Esophagus (tissue), 2 donors: ENCODE data around the gene RBMS3. TPM values are rescaled to one million over a fixed set of nuclear protein-coding genes. Genes with fewer than 3 reads are reported as not detected.
"Not testable (repeated sequence)": the region's sequence is repeated elsewhere in the genome, so short reads cannot be mapped to it uniquely, and the experiment has no call there.

ENCODE experiments used
- H3K27ac ChIP-seq, 2 donors: one replicate each; pipeline ENCODE4 v1.5.1; 2013; ENCODE audit warnings: low read depth in 2 of 2, mild to moderate bottlenecking in 2 of 2, inconsistent platforms in 1 of 2, low read length in 1 of 2, moderate library complexity in 1 of 2
- H3K27me3 ChIP-seq, 2 donors: one replicate each; pipeline ENCODE4 v1.6.1; 2013; ENCODE audit warnings: low read length in 2 of 2, control low read depth in 1 of 2, mild to moderate bottlenecking in 1 of 2; ENCODE audit not compliant: insufficient read depth in 2 of 2, control insufficient read depth in 1 of 2
- H3K36me3 ChIP-seq, 2 donors: one replicate each; pipeline ENCODE4 v1.6.1; 2013; ENCODE audit warnings: low read length in 1 of 2; ENCODE audit not compliant: control insufficient read depth in 2 of 2, insufficient read depth in 2 of 2
- H3K4me1 ChIP-seq, 2 donors: one replicate each; pipeline ENCODE4 v1.6.1; 2013; ENCODE audit warnings: low read length in 1 of 2; ENCODE audit not compliant: control insufficient read depth in 2 of 2, insufficient read depth in 2 of 2
- H3K4me3 ChIP-seq, 2 donors: one replicate each; pipeline ENCODE4 v1.5.1; 2013; ENCODE audit warnings: low read length in 2 of 2, mild to moderate bottlenecking in 2 of 2, low read depth in 1 of 2, moderate library complexity in 1 of 2
- H3K9me3 ChIP-seq, 2 donors: one replicate each; pipeline ENCODE4 v1.6.1; 2013; ENCODE audit warnings: mild to moderate bottlenecking in 2 of 2, low read depth in 1 of 2, low read length in 1 of 2, moderate library complexity in 1 of 2; ENCODE audit not compliant: control insufficient read depth in 2 of 2, insufficient read depth in 1 of 2
- WGBS, 2 donors: extraction: QIAGEN DNeasy Blood & Tissue Kit; methylation state at CpG; one replicate each; pipeline ENCODE4 v1.1.7; 2013; 5-methylcytosine and 5-hydroxymethylcytosine counted together
- polyA plus RNA-seq, 2 donors: library from polyadenylated mRNA; stranded (reverse); fragments of 200-250 nt; gene quantifications; one replicate each; pipeline ENCODE4 v1.2.3, GENCODE V29; 2013
- donor health status: healthy with polysubstance abuse.
- donor health status: Bipolar disorder and iron deficiency.

RBMS3 gene
- polyA plus RNA-seq, 2 donors, result 1.1 to 1.7 TPM

DNA sequence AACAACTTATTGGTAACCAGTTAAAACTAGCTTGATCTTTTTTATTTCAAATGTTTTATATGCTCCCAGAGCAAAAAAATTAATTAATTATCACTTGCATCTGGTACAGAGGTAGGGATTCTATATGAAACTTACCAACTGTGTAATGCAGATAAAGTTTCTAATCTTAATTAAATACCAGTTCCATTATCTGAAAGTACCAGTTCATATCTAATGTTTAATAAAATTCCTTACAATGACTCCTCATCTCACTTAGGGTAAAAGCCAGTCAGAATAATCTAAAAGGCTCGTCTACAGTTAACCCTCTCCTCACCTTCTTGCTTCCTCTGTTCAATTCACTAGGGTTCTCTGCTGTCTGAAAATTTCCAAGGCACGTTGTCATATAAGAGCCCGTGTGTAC is 384.8 kb downstream of the RBMS3 start:
- Histone ChIP-seq H3K36me3 (no peaks in the 10 kb centered on the region), H3K27me3 (no peaks in the 10 kb centered on the region), H3K27ac (no peak overlapping the region), H3K9me3 (no peaks in the 10 kb centered on the region), H3K4me1 (no peaks in the 10 kb centered on the region), H3K4me3 (no peak overlapping the region)
- WGBS, 2 donors, result 64 to 66% methylated on average over 3 of the region's 3 CpGs

GRCh38 chr3:29668233-29668632 is 387.4 kb downstream of the RBMS3 start:
- Histone ChIP-seq H3K27ac (no peak overlapping the region), H3K27me3 (no peaks in the 10 kb centered on the region), H3K9me3 (no peaks in the 10 kb centered on the region), H3K4me1 (no peaks in the 10 kb centered on the region), H3K4me3 (no peak overlapping the region), H3K36me3 (no peaks in the 10 kb centered on the region)
- 62 to 67% methylated on average over 2 of the region's 2 CpGs for WGBS, 2 donors

- H3K27ac ChIP-seq, result no peak overlapping the region
- no peaks in the 10 kb centered on the region for H3K27me3 ChIP-seq
- WGBS, 2 donors, result 74 to 83% methylated on average over 2 of the region's 2 CpGs
- H3K36me3 ChIP-seq, result no peaks in the 10 kb centered on the region
- no peak overlapping the region for H3K4me3 ChIP-seq
- no peaks in the 10 kb centered on the region for H3K9me3 ChIP-seq
- no peaks in the 10 kb centered on the region for H3K4me1 ChIP-seq
Observed at GRCh38 chr3:29668728-29669127, 387.9 kb downstream of the RBMS3 start.

GRCh38 chr3:29670476-29670875 is 389.6 kb downstream of the RBMS3 start:
- H3K4me3 ChIP-seq, H3K9me3 ChIP-seq, H3K27me3 ChIP-seq, H3K4me1 ChIP-seq, H3K36me3 ChIP-seq, H3K27ac ChIP-seq: not testable (repeated sequence)
- WGBS, 2 donors, result 91 to 94% methylated on average over 7 of the region's 7 CpGs

GRCh38 chr3:29677421-29677820 is 396.6 kb downstream of the RBMS3 start:
- Histone ChIP-seq H3K4me1 (no peaks in the 10 kb centered on the region), H3K27ac (no peak overlapping the region), H3K9me3 (no peaks in the 10 kb centered on the region), H3K4me3 (no peak overlapping the region), H3K36me3 (no peaks in the 10 kb centered on the region), H3K27me3 (no peaks in the 10 kb centered on the region)
- WGBS, 2 donors, result 76 to 92% methylated on average over 1 of the region's 1 CpG

- H3K4me1 ChIP-seq, result no peaks in the 10 kb centered on the region
- no peaks in the 10 kb centered on the region for H3K36me3 ChIP-seq
- H3K27me3 ChIP-seq, result no peaks in the 10 kb centered on the region
- H3K27ac ChIP-seq, result no peak overlapping the region
- no peaks in the 10 kb centered on the region for H3K9me3 ChIP-seq
- WGBS, 2 donors, result 39 to 47% methylated on average over 4 of the region's 4 CpGs
- no peak overlapping the region for H3K4me3 ChIP-seq
Observed at GRCh38 chr3:29679944-29680343, 399.1 kb downstream of the RBMS3 start.

DNA sequence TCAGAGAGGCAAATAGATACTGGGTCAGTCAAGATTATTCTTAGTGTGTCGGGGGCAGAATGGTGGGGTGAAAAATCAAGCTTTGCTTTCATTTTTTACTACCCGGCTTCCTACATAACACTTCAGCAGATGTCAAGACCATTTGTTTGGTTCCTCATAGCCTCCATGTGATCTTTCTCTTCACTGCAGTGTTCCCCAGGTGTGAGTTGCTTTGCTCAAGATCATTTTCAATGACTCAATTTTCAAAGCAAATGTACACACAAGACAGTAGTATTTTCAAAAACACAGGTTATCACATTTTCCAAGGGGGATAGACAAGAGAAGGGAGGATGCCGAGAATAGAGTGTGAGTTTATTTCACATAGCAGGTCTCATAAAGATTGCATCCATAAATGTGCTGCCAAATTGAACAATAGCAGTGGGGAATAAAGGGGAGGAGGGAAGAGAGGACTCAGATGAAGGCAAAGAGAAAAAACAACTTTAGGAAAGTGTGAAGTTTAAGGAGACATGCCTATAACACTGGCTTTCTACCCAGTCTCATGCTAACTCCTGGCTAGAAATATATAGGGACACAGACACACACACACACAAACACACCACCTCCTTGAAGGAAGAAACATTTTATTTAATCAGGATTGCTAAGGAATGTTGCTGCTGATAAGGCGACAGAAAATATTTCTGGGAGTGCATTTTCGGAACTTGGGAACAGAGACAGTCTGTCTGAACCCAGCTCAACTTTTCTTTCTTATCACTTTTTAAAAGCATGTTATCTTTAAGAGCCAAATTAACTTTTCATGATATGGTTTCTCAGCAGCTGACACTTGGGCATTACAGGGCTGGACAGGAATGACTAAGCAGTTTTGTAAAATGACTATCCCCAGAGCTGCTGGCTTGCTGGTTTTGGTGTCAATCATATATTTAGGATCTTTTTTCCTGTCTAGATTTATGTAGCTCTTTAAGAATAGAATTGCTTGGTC is 402.4 kb downstream of the RBMS3 start:
- no peaks in the 10 kb centered on the region for H3K9me3 ChIP-seq
- H3K4me1 ChIP-seq, result no peaks in the 10 kb centered on the region
- no peaks in the 10 kb centered on the region for H3K36me3 ChIP-seq
- 52 to 65% methylated on average over 5 of the region's 5 CpGs for WGBS, 2 donors
- no peaks in the 10 kb centered on the region for H3K27me3 ChIP-seq
- no peak overlapping the region for H3K4me3 ChIP-seq
- H3K27ac ChIP-seq, result no peak overlapping the region

- H3K27me3 ChIP-seq, result no peaks in the 10 kb centered on the region
- WGBS, 2 donors, result 69 to 76% methylated on average over 2 of the region's 2 CpGs
- H3K27ac ChIP-seq, result no peak overlapping the region
Observed at GRCh38 chr3:29686889-29687592, 406.2 kb downstream of the RBMS3 start.

GRCh38 chr3:29690686-29691353 is 409.9 kb downstream of the RBMS3 start:
- no peaks in the 10 kb centered on the region for H3K27me3 ChIP-seq
- no peak overlapping the region for H3K4me3 ChIP-seq
- H3K27ac ChIP-seq, result no peak overlapping the region
- 85 to 87% methylated on average over 2 of the region's 2 CpGs for WGBS, 2 donors
- H3K36me3 ChIP-seq, result no peaks in the 10 kb centered on the region
- H3K9me3 ChIP-seq, result no peaks in the 10 kb centered on the region
- H3K4me1 ChIP-seq, result no peaks in the 10 kb centered on the region

More at GRCh38 chr3:29686889-29687592, 406.2 kb downstream of the RBMS3 start:
- Histone ChIP-seq H3K4me3 (no peak overlapping the region), H3K4me1 (no peaks in the 10 kb centered on the region), H3K36me3 (no peaks in the 10 kb centered on the region), H3K9me3 (no peaks in the 10 kb centered on the region)
